Testis (tissue), 2 donors: Measurements from ENCODE around the gene ABITRAM.

Experiments
- POLR2A ChIP-seq: fragments of 450-650 bp; IDR thresholded peaks from one replicate; pipeline ENCODE4 v1.6.1; 2017; ENCODE audit warnings: antibody characterized with exemption, mild to moderate bottlenecking, moderate library complexity
- TF ChIP-seq, protein P1 (sequence below), 3 experiments: fragments of 450-650 bp in 2 of 3; fragments of 200-600 bp in 1 of 3; sonication (generic) in 1 of 3; IDR thresholded peaks; one replicate each; pipeline ENCODE4 v1.5.1; 2016 to 2019; ENCODE audit warnings: antibody characterized with exemption in 3 of 3, mild to moderate bottlenecking in 2 of 3, moderate library complexity in 1 of 3

DNA sequence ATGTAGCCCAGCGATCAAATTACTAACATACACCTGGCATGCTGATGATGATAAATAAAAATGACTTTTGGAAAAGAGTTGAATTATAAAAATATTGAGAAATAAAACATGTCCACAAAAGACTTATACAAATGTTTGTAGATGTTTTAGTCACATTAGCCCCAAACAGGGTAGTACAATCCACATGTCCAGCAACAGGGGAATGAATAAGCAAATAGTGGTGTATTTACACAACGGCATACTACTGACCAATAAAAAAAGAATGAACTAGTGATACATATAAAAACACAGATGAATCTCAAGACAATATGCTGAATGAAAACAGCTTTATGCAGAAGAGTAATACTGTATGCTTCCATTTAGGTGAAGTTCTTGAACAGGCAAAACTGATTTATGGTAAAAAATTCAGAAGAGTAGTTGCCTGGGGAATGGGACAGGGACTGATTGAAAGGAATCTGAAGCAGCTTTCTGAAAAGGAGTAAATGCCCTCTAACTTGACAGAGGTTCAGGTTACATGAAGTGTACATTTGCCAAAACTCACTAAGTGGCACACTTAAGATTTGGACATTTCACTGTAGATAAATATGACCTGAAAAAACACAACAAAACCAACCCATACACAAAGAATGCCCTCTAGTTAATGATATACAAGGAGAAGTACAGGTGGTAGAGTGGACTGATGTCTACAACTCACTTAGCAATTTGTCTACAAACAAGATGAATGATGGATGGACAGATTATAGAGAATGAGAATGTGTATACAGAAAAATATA lies 36.7 kb upstream of the ABITRAM start:
- TF ChIP-seq, protein P1, sequence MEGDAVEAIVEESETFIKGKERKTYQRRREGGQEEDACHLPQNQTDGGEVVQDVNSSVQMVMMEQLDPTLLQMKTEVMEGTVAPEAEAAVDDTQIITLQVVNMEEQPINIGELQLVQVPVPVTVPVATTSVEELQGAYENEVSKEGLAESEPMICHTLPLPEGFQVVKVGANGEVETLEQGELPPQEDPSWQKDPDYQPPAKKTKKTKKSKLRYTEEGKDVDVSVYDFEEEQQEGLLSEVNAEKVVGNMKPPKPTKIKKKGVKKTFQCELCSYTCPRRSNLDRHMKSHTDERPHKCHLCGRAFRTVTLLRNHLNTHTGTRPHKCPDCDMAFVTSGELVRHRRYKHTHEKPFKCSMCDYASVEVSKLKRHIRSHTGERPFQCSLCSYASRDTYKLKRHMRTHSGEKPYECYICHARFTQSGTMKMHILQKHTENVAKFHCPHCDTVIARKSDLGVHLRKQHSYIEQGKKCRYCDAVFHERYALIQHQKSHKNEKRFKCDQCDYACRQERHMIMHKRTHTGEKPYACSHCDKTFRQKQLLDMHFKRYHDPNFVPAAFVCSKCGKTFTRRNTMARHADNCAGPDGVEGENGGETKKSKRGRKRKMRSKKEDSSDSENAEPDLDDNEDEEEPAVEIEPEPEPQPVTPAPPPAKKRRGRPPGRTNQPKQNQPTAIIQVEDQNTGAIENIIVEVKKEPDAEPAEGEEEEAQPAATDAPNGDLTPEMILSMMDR (IDR thresholded peaks at IDR 0.05): no peak
- TF ChIP-seq POLR2A: no peak
